GM19193 (cell line): ENCODE data around the gene BMP3.

Experiments
- POLR2A ChIP-seq: IDR thresholded peaks from 4 replicates; pipeline ENCODE4 v1.6.1; 2011; ENCODE audit not compliant: insufficient read depth, insufficient read length; ENCODE audit errors: extremely low read depth

Gene BMP3

DNA sequence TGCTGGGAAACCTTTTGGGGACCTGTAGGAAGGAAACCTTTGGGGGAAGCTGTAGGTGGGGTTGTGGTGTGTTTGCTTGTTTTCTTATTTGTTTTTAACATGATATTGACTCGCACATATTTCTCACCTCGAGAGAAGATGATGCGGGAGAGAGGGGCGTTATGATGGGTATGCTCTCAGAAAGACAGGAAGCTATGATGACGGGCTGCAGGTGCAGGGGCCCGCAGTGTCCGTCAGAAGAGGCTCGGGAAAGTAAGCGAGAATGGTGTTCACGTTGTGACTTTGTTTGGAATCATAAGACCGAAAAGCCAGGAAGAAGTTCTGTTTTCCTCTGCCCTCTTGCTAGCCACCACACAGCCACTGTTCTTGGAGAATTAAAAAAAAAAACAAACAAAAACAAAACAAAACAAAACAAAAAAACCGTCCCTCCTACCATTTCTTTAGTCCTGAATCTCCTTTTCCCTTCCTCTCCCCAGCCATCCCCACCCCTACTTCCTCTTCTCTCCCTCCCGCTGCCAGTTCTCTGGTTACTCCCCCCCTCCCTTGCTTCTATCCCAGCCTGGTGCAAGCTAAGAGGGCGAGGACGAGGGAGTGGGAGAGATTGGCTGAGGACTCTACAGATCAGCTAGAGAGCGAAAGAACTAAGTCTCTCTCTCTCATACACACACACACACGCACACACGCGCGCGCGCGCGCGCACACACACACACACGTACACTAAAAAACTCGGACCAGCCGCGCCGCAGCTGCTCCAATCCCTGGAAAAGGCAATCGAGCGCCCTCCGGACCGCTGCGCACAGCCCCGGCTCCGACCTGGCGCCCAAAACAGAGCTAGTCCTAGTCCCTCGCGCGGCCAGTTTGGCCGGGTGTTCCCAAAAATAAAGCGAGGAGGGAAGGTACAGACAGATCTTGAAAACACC lies at the start of gene BMP3:
TSS of gene BMP3 (plus strand) at position 648 of the 920 bp plus-strand sequence. CDS start 577 bp downstream, outside the sequence.
- no peak for TF ChIP-seq POLR2A

DNA sequence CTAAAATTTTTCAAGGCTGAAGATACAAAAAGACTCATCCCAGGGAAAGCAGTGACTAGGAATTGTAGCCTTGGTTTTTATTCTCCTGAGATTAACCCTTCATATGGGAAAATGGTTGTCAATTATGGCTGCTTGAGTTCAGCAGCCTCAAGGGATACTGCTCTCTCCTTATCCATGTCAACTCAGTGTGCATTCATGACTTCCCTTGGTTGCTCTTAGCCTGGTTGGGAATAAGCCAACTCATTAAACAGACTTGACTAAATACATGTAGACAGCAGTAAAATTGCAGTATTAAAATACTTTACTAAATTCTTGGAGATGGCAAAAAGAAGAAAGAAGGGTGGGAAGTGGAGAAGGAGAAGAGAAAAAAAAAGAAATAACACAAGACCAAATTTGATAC lies 44.5 kb upstream of the BMP3 start:
- TF ChIP-seq POLR2A = no peak

GRCh38 chr4:80989921-80990544 lies 40.5 kb upstream of the BMP3 start:
- no peak for TF ChIP-seq POLR2A

GRCh38 chr4:80990851-80991250 lies 39.7 kb upstream of the BMP3 start:
- TF ChIP-seq POLR2A = no peak

DNA sequence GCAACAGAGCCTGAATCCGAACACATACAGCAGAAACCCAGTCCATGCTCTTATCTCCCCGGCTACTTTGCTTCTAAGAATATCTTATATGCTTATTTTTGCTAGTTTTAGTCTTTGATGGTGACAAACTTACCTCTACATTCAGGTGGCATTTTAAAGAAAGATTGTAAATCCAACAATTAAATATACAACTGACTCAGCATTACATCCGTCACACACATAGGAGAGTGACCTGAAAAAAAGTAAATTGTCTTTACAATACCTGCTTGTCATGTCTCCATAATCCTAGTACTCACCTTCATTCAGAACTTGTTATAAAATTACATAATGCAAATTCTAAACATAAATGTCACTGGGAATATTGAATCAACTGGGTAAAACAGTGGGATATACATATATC lies 30.6 kb upstream of the BMP3 start:
- no peak for TF ChIP-seq POLR2A

GRCh38 chr4:81003597-81004111 lies 26.9 kb upstream of the BMP3 start:
- no peak for TF ChIP-seq POLR2A

GRCh38 chr4:81007417-81007816 lies 23.1 kb upstream of the BMP3 start:
- no peak for TF ChIP-seq POLR2A

- TF ChIP-seq POLR2A = no peak
Measured at GRCh38 chr4:81019006-81019405, 11.5 kb upstream of the BMP3 start.

DNA sequence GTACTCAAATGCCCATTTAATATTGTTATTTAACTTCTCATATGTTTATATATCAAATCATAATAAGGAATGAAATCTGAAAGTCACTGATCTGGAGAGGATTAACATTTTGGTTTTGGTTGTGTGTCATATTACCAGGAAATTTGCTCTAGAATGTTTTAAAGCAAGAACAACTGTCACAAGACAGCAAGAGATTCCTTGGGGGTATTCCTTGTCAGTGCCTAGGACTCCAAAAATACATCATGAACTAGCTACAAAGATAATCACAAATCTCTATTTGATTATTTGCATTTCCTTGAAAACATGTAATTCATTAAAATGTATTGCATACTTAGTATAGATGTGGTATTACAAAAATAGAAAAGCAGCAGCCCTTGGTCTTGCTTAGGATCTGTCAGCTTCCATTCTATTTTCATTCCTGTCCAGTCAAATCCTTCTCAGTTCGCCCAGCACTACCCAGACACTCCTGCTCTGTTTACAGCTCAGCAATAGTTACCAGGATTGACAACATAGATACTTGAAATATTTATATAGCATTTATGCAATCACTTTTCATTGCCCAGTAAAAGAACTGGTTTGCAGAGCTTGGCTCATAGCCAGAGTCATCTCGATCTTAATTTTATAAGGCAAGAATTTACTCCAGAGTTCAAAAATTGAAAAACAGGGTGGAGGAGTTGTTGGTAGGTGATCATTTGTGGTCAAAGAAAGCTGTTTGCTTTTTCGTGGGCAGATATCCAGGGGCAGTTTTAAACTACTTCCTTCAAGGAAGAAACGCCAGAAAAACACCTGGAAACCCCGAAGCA lies 9.2 kb upstream of the BMP3 start:
- no peak for TF ChIP-seq POLR2A

GRCh38 chr4:81021981-81022380 lies 8.5 kb upstream of the BMP3 start:
- no peak for TF ChIP-seq POLR2A

DNA sequence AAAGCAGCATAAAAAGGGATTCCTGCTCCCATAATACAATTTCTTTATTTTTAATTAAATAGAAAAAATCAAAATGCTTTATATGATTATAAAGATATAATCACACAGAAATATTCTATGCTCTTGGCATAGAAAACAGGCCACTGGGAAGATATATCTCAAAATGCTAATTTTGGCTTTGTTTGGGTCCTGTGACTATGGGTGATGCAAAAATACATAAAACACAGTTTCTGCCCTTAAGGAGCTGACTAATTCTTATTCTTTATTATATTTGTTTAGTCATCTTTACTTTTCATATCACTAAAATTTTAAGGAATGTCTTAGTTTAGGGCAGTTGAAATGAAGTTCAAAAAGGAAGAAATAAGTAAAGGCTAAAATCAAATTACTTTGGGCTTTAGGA lies 7.0 kb upstream of the BMP3 start:
- no peak for TF ChIP-seq POLR2A

DNA sequence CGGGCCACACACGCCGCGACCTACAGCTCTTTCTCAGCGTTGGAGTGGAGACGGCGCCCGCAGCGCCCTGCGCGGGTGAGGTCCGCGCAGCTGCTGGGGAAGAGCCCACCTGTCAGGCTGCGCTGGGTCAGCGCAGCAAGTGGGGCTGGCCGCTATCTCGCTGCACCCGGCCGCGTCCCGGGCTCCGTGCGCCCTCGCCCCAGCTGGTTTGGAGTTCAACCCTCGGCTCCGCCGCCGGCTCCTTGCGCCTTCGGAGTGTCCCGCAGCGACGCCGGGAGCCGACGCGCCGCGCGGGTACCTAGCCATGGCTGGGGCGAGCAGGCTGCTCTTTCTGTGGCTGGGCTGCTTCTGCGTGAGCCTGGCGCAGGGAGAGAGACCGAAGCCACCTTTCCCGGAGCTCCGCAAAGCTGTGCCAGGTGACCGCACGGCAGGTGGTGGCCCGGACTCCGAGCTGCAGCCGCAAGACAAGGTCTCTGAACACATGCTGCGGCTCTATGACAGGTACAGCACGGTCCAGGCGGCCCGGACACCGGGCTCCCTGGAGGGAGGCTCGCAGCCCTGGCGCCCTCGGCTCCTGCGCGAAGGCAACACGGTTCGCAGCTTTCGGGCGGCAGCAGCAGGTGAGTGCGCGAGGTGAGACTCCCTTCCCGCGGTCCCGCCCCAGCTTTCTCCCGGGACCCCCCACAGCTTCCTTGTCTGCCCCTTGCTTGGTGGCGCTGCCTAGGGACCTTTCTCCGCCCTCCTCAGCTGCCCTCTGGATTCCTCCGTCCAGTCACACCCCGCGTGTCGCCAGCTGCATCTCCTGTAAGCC lies 678 bp downstream of the BMP3 start:
- TF ChIP-seq POLR2A = no peak

- TF ChIP-seq POLR2A = no peak
Measured at GRCh38 chr4:81031796-81032551, 1.5 kb downstream of the BMP3 start.
